ENCODE data around the gene MSX1. TPM values are rescaled to one million over a fixed set of nuclear protein-coding genes. Genes with fewer than 3 reads are reported as not detected.

The MSX1 gene
- total and polyA plus RNA-seq, 2 of the 8 experiments (the other 6 are each of a cell fraction or from before 2014, with no cell fraction given) = 0.47 TPM; not detected in 1

GRCh38 chr4:4819213-4819606 is 40.3 kb upstream of the MSX1 start (continued):
- no peak for TF ChIP-seq BRCA1 (IDR thresholded peaks at IDR 0.05; ENCODE audit: low read depth, low read length)
- TF ChIP-seq EGR1 (IDR thresholded peaks at IDR 0.05; ENCODE audit: borderline replicate concordance, low read depth, low read length) = no peak
